Neural progenitor cell (in vitro differentiated cells): ENCODE results near the gene THSD4. TPM values are rescaled to one million over a fixed set of nuclear protein-coding genes. Genes with fewer than 3 reads are reported as not detected.

Source experiments
- DNase-seq: peaks from one replicate; pipeline ENCODE4 v3.0.0-alpha.2; 2016; ENCODE audit warnings: low spot score
- H2AFZ ChIP-seq: fragments of 200-600 bp; sonication (generic); replicated peaks from 2 replicates; pipeline ENCODE4 v1.6.1; 2016; ENCODE audit warnings: antibody characterized with exemption
- H3F3A ChIP-seq: fragments of 200-600 bp; sonication (generic); 2 replicates; pipeline ENCODE4 v1.6.1; 2016; ENCODE audit warnings: antibody characterized with exemption, low read depth
- H3K27ac ChIP-seq: fragments of 200-600 bp; sonication (generic); 2 replicates; pipeline ENCODE4 v1.5.1; 2016; ENCODE audit warnings: mild to moderate bottlenecking
- H3K27me3 ChIP-seq: fragments of 200-600 bp; sonication (generic); 2 replicates; pipeline ENCODE4 v1.6.1; 2016; ENCODE audit warnings: mild to moderate bottlenecking, moderate library complexity
- H3K36me3 ChIP-seq: fragments of 200-600 bp; sonication (generic); 2 replicates; pipeline ENCODE4 v1.5.1; 2016
- H3K4me1 ChIP-seq: fragments of 200-600 bp; sonication (generic); 2 replicates; pipeline ENCODE4 v1.6.1; 2016; ENCODE audit warnings: mixed run types
- H3K4me2 ChIP-seq: fragments of 200-600 bp; sonication (generic); 2 replicates; pipeline ENCODE4 v1.6.1; 2016
- H3K4me3 ChIP-seq: fragments of 200-600 bp; sonication (generic); 2 replicates; pipeline ENCODE4 v1.5.1; 2016
- H3K79me2 ChIP-seq: fragments of 200-600 bp; sonication (generic); 2 replicates; pipeline ENCODE4 v1.6.1; 2016; ENCODE audit warnings: low read depth
- H3K9ac ChIP-seq: fragments of 200-600 bp; sonication (generic); 2 replicates; pipeline ENCODE4 v1.6.1; 2016
- H3K9me3 ChIP-seq: fragments of 200-600 bp; sonication (generic); 2 replicates; pipeline ENCODE4 v1.5.1; 2016; ENCODE audit warnings: low read depth
- H4K20me1 ChIP-seq: fragments of 200-600 bp; sonication (generic); 2 replicates; pipeline ENCODE4 v1.6.1; 2016; ENCODE audit warnings: low read depth
- H3K27ac Mint-ChIP-seq: 3 replicates; pipeline ENCODE4 v1.8.0; 2021; ENCODE audit warnings: mixed read lengths
- H3K27me3 Mint-ChIP-seq: 2 replicates; pipeline ENCODE4 v1.8.0; 2022; ENCODE audit warnings: low read depth, mild to moderate bottlenecking, inconsistent platforms, moderate library complexity, mixed read lengths; ENCODE audit not compliant: insufficient read depth
- H3K36me3 Mint-ChIP-seq: 3 replicates; pipeline ENCODE4 v1.8.0; 2021; ENCODE audit warnings: mixed read lengths
- H3K4me1 Mint-ChIP-seq: 3 replicates; pipeline ENCODE4 v1.8.0; 2021; ENCODE audit warnings: mixed read lengths
- H3K4me3 Mint-ChIP-seq: 3 replicates; pipeline ENCODE4 v1.8.0; 2021; ENCODE audit warnings: mild to moderate bottlenecking, moderate library complexity, mixed read lengths
- H3K9me3 Mint-ChIP-seq: 3 replicates; pipeline ENCODE4 v1.8.0; 2020; ENCODE audit warnings: mixed read lengths
- CTCF ChIP-seq: fragments of 200-600 bp; sonication (generic); IDR thresholded peaks from 2 replicates; pipeline ENCODE4 v1.5.1; 2017; ENCODE audit warnings: antibody characterized with exemption, mild to moderate bottlenecking
- EZH2 ChIP-seq: fragments of 200-600 bp; sonication (generic); IDR thresholded peaks from 2 replicates; pipeline ENCODE4 v1.6.1; 2017; ENCODE audit warnings: antibody characterized with exemption, mild to moderate bottlenecking, moderate library complexity
- EZH2phosphoT487 ChIP-seq: fragments of 200-600 bp; sonication (generic); IDR thresholded peaks from 2 replicates; pipeline ENCODE4 v1.6.1; 2017; ENCODE audit warnings: antibody characterized with exemption
- total RNA-seq: library from RNA; depleted of rRNA; stranded (reverse); fragments of >200 nt; gene quantifications from 2 replicates; pipeline ENCODE4 v1.2.3, GENCODE V29; 2015; ENCODE audit warnings: low replicate concordance

Gene THSD4
- total RNA-seq, 1 donor from 2014 or later, result 2.4 TPM

- H3K36me3 Mint-ChIP-seq, result no peaks in the 10 kb centered on the region
- no peaks in the 10 kb centered on the region for H3K36me3 ChIP-seq
- no peaks in the 10 kb centered on the region for H3K27me3 ChIP-seq
- H2AFZ ChIP-seq, result no peak overlapping the region
- H3K9me3 ChIP-seq, result no peaks in the 10 kb centered on the region
- H3K9ac ChIP-seq, result no peak overlapping the region
- peaks cover 16% of the 10 kb centered on the region for H3K4me1 Mint-ChIP-seq
- TF ChIP-seq CTCF (no peak), EZH2phosphoT487 (peak; percentile 46), EZH2 (no peak)
- no peak overlapping the region for H3K27ac Mint-ChIP-seq
- H3F3A ChIP-seq, result peaks cover 25% of the 10 kb centered on the region
- H3K4me3 ChIP-seq, result peak overlapping the region; percentile 4
- peaks cover 21% of the 10 kb centered on the region for H3K4me1 ChIP-seq
- DNase-seq, result peak; percentile 77
- H3K27me3 Mint-ChIP-seq, result peaks cover 17% of the 10 kb centered on the region
- H4K20me1 ChIP-seq, result no peaks in the 10 kb centered on the region
- no peak overlapping the region for H3K4me3 Mint-ChIP-seq
- H3K4me2 ChIP-seq, result peak overlapping the region; percentile 59
- no peaks in the 10 kb centered on the region for H3K79me2 ChIP-seq
- peaks cover 20% of the 10 kb centered on the region for H3K9me3 Mint-ChIP-seq
- peak overlapping the region; percentile 61 for H3K27ac ChIP-seq
Observed at GRCh38 chr15:71085809-71086208, 29.5 kb upstream of the THSD4 start.

GRCh38 chr15:71088155-71088554 is 27.1 kb upstream of the THSD4 start:
- H3K4me3 Mint-ChIP-seq, result no peak overlapping the region
- DNase-seq, result no peak

GRCh38 chr15:71088683-71089082 is 26.6 kb upstream of the THSD4 start:
- peaks cover 19% of the 10 kb centered on the region for H3K4me1 ChIP-seq
- H3K9ac ChIP-seq, result no peak overlapping the region

More at GRCh38 chr15:71088155-71088554, 27.1 kb upstream of the THSD4 start:
- Mint-ChIP-seq H3K9me3 (peaks cover 14% of the 10 kb centered on the region), H3K27me3 (peaks cover 10% of the 10 kb centered on the region), H3K27ac (no peak overlapping the region), H3K36me3 (no peaks in the 10 kb centered on the region), H3K4me1 (peaks cover 16% of the 10 kb centered on the region)
- Histone ChIP-seq H3F3A (peaks cover 25% of the 10 kb centered on the region), H3K4me1 (peaks cover 21% of the 10 kb centered on the region), H4K20me1 (no peaks in the 10 kb centered on the region), H3K4me3 (no peak overlapping the region), H3K27ac (no peak overlapping the region), H3K36me3 (no peaks in the 10 kb centered on the region), H2AFZ (no peak overlapping the region), H3K4me2 (no peak overlapping the region), H3K27me3 (no peaks in the 10 kb centered on the region), H3K9ac (no peak overlapping the region), H3K9me3 (no peaks in the 10 kb centered on the region), H3K79me2 (no peaks in the 10 kb centered on the region)
- TF ChIP-seq EZH2phosphoT487 (no peak), EZH2 (no peak), CTCF (no peak)

More at GRCh38 chr15:71088683-71089082, 26.6 kb upstream of the THSD4 start:
- peaks cover 14% of the 10 kb centered on the region for H3K9me3 Mint-ChIP-seq
- Histone ChIP-seq H3K27ac (no peak overlapping the region), H3K9me3 (no peaks in the 10 kb centered on the region), H4K20me1 (no peaks in the 10 kb centered on the region), H3K4me2 (no peak overlapping the region), H2AFZ (no peak overlapping the region), H3K4me3 (no peak overlapping the region), H3K79me2 (no peaks in the 10 kb centered on the region), H3K27me3 (no peaks in the 10 kb centered on the region), H3F3A (peaks cover 25% of the 10 kb centered on the region), H3K36me3 (no peaks in the 10 kb centered on the region)
- no peak overlapping the region for H3K4me3 Mint-ChIP-seq
- DNase-seq, result no peak
- H3K4me1 Mint-ChIP-seq, result peaks cover 15% of the 10 kb centered on the region
- no peaks in the 10 kb centered on the region for H3K36me3 Mint-ChIP-seq
- no peak overlapping the region for H3K27ac Mint-ChIP-seq
- TF ChIP-seq CTCF, result no peak
- no peak for TF ChIP-seq EZH2
- TF ChIP-seq EZH2phosphoT487, result no peak
- H3K27me3 Mint-ChIP-seq, result peaks cover 9% of the 10 kb centered on the region
